ENCODE data around the gene HPCAL1.

DNA sequence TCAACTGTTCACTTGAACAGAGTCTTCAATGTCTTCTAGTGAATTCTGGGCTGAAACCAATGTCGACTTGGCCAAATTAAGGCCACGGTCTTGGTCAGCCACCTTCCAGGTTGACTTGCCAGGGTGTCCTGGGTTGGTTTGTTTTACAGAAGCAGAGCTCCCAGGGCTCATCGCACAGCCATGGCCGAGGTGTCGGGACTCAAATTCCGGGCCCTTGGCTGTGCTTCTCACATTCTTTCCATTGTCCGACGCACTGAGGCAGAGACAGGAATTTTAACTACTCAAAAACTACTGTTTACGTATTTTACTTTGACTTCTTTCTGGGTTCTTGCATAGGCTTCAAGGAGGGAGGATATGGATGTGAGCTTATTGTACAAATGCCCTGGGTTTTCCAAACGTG is 51.7 kb downstream of the HPCAL1 start:
- TF ChIP-seq CTCF (IDR thresholded peaks at IDR 0.05) (no peak), POLR2A (IDR thresholded peaks at IDR 0.05) (no peak)

Measured in lower leg skin (tissue), 3 donors.